ENCODE measurements around the gene SH3RF3.

SH3RF3 gene

DNA sequence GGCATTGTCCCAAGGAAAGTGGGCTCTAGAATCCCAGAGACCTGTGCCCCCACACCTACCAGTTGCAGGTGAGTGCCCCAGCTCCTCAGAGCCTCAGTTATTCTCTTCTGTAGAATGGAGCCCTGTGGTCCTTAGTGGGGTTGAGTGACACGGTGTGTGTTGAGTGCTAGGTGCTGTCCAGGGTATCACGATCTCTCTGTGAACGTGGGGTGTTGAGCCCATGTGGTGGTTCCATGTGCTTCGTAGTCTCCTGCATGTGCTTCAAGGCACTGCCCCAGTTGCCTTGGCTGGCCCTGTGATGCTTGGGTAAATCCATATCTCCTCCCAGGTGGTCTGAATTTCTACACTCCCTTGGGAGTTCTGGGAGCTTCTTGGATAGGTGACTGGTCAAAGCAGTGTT is 54.9 kb downstream of the SH3RF3 start:
- Histone ChIP-seq H3K79me2 (ENCODE audit: insufficient read depth, low read depth) (no peaks in the 10 kb centered on the region), H3K36me3 (ENCODE audit: insufficient read depth) (no peaks in the 10 kb centered on the region), H4K20me1 (ENCODE audit: insufficient read depth) (no peaks in the 10 kb centered on the region), H3K27me3 (ENCODE audit: insufficient read depth, low read depth) (no peaks in the 10 kb centered on the region), H3K9ac (no peak overlapping the region), H3K4me1 (ENCODE audit: low read depth, poor library complexity, severe bottlenecking) (no peaks in the 10 kb centered on the region), H3K4me2 (no peak overlapping the region), H2AFZ (ENCODE audit: low read depth) (no peak overlapping the region), H3K4me3 (IDR thresholded peaks at IDR 0.05; ENCODE audit: insufficient read depth, low read depth, low read length) (no peak overlapping the region), H3K27ac (no peak overlapping the region)
- TF ChIP-seq, protein P1, sequence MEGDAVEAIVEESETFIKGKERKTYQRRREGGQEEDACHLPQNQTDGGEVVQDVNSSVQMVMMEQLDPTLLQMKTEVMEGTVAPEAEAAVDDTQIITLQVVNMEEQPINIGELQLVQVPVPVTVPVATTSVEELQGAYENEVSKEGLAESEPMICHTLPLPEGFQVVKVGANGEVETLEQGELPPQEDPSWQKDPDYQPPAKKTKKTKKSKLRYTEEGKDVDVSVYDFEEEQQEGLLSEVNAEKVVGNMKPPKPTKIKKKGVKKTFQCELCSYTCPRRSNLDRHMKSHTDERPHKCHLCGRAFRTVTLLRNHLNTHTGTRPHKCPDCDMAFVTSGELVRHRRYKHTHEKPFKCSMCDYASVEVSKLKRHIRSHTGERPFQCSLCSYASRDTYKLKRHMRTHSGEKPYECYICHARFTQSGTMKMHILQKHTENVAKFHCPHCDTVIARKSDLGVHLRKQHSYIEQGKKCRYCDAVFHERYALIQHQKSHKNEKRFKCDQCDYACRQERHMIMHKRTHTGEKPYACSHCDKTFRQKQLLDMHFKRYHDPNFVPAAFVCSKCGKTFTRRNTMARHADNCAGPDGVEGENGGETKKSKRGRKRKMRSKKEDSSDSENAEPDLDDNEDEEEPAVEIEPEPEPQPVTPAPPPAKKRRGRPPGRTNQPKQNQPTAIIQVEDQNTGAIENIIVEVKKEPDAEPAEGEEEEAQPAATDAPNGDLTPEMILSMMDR (conservative IDR thresholded peaks at IDR 0.05; ENCODE audit: low read depth, low read length), result no peak

DNA sequence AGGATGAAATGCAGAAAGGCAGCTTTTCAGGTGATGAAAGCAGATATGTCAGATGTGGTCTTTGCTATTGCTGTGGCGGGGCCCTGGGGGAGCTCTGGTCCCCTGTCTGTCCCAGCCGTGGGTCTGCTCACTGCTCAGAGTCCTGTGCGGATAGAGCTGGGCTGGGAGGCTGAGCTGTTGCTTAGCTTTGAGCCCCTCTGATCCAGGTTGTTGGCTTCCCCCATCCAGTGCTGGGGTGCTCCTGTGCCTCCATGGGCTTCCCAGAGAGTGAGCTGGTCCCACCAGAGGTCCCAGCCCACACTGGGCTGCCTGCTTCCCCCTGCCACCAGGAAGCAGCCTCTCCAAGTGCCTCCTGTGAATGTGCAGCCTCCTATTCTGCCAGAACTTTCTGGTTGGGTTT is 55.4 kb downstream of the SH3RF3 start:
- Histone ChIP-seq H3K27me3 (ENCODE audit: insufficient read depth, low read depth) (no peaks in the 10 kb centered on the region), H3K4me3 (IDR thresholded peaks at IDR 0.05; ENCODE audit: insufficient read depth, low read depth, low read length) (no peak overlapping the region), H3K27ac (no peak overlapping the region), H3K9ac (no peak overlapping the region), H3K36me3 (ENCODE audit: insufficient read depth) (no peaks in the 10 kb centered on the region), H3K4me1 (ENCODE audit: low read depth, poor library complexity, severe bottlenecking) (no peaks in the 10 kb centered on the region), H2AFZ (ENCODE audit: low read depth) (no peak overlapping the region), H3K4me2 (no peak overlapping the region), H4K20me1 (ENCODE audit: insufficient read depth) (no peaks in the 10 kb centered on the region), H3K79me2 (ENCODE audit: insufficient read depth, low read depth) (no peaks in the 10 kb centered on the region)
- TF ChIP-seq, protein P1 (conservative IDR thresholded peaks at IDR 0.05; ENCODE audit: low read depth, low read length), result no peak

DNA sequence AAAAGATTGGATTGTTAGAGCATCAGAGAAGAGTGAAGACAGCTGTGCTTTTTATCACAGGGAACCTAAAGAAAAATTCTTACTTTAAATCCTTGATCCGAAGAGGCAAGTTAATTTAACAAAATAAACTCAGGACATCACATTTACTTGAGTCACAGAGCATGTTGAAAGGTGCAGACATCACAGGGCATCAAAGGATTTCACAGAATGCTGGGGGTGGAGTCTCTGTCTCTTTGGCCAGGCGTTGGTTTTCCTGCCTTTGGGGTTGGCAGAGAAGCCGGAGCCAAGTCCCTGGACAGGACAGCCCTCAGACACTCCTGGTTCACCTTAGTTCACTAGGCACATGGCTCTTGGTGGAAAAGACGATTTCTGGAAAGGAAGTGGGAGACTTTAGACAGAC is 56.3 kb downstream of the SH3RF3 start:
- no peaks in the 10 kb centered on the region for H3K4me1 ChIP-seq (ENCODE audit: low read depth, poor library complexity, severe bottlenecking)

DNA sequence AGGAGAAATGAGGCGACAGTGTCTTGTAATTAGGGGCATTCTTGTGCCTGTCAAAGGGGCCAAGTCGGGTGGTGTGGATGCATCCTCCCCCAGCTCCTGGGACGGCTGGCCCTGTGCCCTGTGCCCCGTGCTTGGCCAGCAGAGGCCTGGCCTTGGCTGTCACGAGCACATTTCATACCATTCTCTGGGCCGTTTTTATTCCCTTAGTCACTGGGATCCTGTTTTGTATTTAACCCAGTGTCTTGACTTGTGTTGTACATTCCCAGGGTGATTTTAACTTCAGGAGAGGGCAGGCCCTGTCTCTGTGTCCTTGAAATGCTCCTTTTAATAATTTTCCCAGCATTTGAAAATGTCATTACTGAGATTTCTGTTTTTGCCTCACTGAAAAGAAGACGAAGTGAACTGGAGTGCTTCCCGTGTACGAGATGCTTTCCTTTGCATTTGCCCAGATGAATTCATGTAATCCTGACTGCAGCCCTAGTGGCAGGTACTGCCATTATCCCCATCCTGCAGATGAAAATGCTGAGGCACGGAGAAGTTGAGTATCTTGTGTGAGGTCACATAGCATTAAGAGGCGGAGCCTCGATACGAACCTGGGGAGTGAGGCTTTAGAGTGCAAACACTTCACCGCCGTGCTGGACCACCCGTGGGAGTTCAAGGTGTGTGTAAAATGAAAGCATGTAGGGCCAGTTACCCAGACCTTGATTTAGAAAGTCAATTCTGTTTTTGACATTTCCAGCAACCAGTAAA is 57.0 kb downstream of the SH3RF3 start:
- Histone ChIP-seq H3K4me3 (IDR thresholded peaks at IDR 0.05; ENCODE audit: insufficient read depth, low read depth, low read length) (no peak overlapping the region), H3K27ac (no peak overlapping the region), H3K36me3 (ENCODE audit: insufficient read depth) (no peaks in the 10 kb centered on the region), H4K20me1 (ENCODE audit: insufficient read depth) (no peaks in the 10 kb centered on the region), H3K9ac (no peak overlapping the region), H2AFZ (ENCODE audit: low read depth) (no peak overlapping the region), H3K27me3 (ENCODE audit: insufficient read depth, low read depth) (no peaks in the 10 kb centered on the region), H3K4me1 (ENCODE audit: low read depth, poor library complexity, severe bottlenecking) (no peaks in the 10 kb centered on the region), H3K4me2 (no peak overlapping the region), H3K79me2 (ENCODE audit: insufficient read depth, low read depth) (no peaks in the 10 kb centered on the region)
- TF ChIP-seq, protein P1 (conservative IDR thresholded peaks at IDR 0.05; ENCODE audit: low read depth, low read length), result no peak

More for the DNA sequence above, 56.3 kb downstream of the SH3RF3 start:
- no peak overlapping the region for H2AFZ ChIP-seq (ENCODE audit: low read depth)
- no peak overlapping the region for H3K4me3 ChIP-seq (IDR thresholded peaks at IDR 0.05; ENCODE audit: insufficient read depth, low read depth, low read length)
- no peak overlapping the region for H3K27ac ChIP-seq
- no peaks in the 10 kb centered on the region for H4K20me1 ChIP-seq (ENCODE audit: insufficient read depth)
- H3K27me3 ChIP-seq (ENCODE audit: insufficient read depth, low read depth), result no peaks in the 10 kb centered on the region
- H3K36me3 ChIP-seq (ENCODE audit: insufficient read depth), result no peaks in the 10 kb centered on the region
- TF ChIP-seq, protein P1 (conservative IDR thresholded peaks at IDR 0.05; ENCODE audit: low read depth, low read length), result no peak
- no peaks in the 10 kb centered on the region for H3K79me2 ChIP-seq (ENCODE audit: insufficient read depth, low read depth)
- H3K9ac ChIP-seq, result no peak overlapping the region
- no peak overlapping the region for H3K4me2 ChIP-seq

Data from KMS-11 (cell line).